Brain microvascular endothelial cell (primary cell): ENCODE measurements around the gene CCSAP.

Experiments used
- DNase-seq: peaks from one replicate; pipeline ENCODE4 v3.0.0-alpha.2; 2020
- H3K27ac ChIP-seq: fragments of 250-450 bp; sonication (Bioruptor Pico); 2 replicates; pipeline ENCODE4 v1.5.1; 2020; ENCODE audit warnings: mild to moderate bottlenecking, moderate library complexity
- H3K27me3 ChIP-seq: fragments of 250-450 bp; sonication (Bioruptor Pico); replicated peaks from 2 replicates; pipeline ENCODE4 v1.5.1; 2020; ENCODE audit warnings: mild to moderate bottlenecking
- H3K36me3 ChIP-seq: fragments of 250-450 bp; sonication (Bioruptor Pico); replicated peaks from 2 replicates; pipeline ENCODE4 v1.5.1; 2020; ENCODE audit warnings: mild to moderate bottlenecking
- H3K4me3 ChIP-seq: 2 replicates; pipeline ENCODE4 v1.5.1; 2011; ENCODE audit warnings: low read depth, mild to moderate bottlenecking, control low read depth, low read length, moderate library complexity
- in situ Hi-C: cut with HindIII; loops from 2 replicates; pipeline ENCODE4 v1.10.0; 2017; ENCODE audit warnings: low sequenced_read_pairs, low pct_ligation_motif_present
- TF ChIP-seq, protein P1 (sequence below): IDR thresholded peaks from 2 replicates; pipeline ENCODE4 v1.5.1; 2011; ENCODE audit warnings: low read depth, mild to moderate bottlenecking, moderate library complexity, low read length, control low read depth, inconsistent platforms; ENCODE audit errors: missing control alignments

The CCSAP gene

DNA sequence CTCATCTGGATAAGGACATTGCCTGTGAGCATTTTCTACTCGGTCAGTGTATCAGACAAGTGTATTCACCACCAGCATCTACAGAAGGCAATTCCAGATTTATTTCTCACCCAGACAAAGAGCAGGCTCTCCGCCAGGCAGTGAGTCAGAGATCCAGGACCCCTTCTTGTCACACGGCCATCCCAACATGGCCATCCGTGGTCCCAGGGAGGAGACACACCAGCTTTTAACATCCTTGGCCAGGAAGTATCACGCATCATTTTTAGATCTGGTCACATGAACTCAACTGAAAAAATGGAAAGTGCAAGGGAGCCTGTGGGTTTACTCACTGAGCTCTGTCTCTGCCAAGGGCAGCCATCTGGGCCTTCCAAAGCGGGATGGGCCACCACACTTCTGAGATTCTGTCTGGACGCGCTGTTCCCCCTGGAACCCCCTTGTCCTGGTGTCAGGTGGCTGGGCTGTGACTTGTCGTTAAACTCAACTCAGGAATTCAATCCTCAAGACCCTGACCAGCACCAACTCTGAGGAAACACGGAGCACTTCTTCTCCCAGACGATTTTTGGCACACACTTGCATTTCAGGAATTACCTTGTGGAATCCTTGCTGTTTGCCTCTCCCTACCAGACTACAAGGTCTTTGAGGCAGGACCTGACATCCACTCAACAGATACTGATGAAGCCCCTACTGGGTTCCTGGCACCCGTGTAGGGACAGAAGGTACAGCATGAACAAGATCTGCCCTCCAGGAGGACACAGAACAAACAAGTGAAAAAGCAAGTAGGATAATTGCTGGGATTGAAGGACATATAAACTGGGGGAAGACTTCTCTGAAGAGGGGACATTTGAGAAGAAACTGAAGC lies 21.6 kb upstream of the CCSAP start:
- Histone ChIP-seq H3K36me3 (no peaks in the 10 kb centered on the region), H3K4me3 (no peak overlapping the region), H3K27ac (no peak overlapping the region), H3K27me3 (peaks cover 2% of the 10 kb centered on the region)
- TF ChIP-seq, protein P1, sequence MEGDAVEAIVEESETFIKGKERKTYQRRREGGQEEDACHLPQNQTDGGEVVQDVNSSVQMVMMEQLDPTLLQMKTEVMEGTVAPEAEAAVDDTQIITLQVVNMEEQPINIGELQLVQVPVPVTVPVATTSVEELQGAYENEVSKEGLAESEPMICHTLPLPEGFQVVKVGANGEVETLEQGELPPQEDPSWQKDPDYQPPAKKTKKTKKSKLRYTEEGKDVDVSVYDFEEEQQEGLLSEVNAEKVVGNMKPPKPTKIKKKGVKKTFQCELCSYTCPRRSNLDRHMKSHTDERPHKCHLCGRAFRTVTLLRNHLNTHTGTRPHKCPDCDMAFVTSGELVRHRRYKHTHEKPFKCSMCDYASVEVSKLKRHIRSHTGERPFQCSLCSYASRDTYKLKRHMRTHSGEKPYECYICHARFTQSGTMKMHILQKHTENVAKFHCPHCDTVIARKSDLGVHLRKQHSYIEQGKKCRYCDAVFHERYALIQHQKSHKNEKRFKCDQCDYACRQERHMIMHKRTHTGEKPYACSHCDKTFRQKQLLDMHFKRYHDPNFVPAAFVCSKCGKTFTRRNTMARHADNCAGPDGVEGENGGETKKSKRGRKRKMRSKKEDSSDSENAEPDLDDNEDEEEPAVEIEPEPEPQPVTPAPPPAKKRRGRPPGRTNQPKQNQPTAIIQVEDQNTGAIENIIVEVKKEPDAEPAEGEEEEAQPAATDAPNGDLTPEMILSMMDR, result no peak
- in situ Hi-C loops, result no loop called here
- DNase-seq, result no peak

DNA sequence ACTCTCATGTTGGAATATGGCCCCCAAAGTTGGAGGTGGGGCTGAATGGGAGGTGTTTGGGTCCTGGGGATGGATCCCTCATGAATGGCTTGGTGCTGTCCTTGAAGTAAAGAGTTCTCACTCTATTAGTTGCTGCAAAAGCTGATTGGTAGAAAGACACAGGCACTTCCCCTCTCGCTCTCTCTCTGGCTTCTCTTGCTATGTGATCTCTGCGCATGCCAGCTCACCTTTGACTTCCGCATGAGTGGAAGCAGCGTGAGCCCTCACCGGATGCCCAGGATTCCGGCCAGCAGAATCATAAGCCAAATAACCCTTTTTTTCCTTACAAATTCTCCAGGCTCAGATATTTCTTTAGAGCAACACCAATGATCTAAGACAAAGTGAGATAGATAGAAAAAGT lies 20.9 kb upstream of the CCSAP start:
- no peak overlapping the region for H3K4me3 ChIP-seq
- H3K27ac ChIP-seq, result no peak overlapping the region
- in situ Hi-C loops, result no loop called here
- TF ChIP-seq, protein P1, result no peak
- peaks cover 2% of the 10 kb centered on the region for H3K27me3 ChIP-seq
- H3K36me3 ChIP-seq, result no peaks in the 10 kb centered on the region
- no peak for DNase-seq

DNA sequence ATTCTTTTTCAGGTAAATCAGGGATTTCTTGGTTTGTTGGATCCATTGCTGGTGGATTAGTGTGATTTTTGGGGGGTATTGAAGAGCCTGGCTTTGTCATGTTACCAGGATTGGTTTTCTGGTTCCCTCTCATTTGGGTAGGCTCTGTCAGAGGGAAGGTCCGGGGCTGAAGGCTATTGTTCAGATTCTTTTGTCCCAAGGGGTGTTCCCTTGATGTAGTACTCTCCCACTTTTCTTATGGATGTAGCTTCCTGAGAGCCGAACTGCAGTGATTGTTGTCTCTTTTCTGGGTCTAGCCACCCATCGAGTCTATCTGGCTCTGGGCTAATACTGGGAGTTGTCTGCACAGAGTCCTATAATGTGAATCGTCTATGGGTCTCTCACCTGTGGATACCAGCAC lies 17.6 kb upstream of the CCSAP start:
- Histone ChIP-seq H3K36me3 (no peaks in the 10 kb centered on the region), H3K27me3 (peaks cover 2% of the 10 kb centered on the region), H3K27ac (no peak overlapping the region), H3K4me3 (no peak overlapping the region)
- in situ Hi-C loops, result no loop called here
- TF ChIP-seq, protein P1, result no peak
- DNase-seq, result no peak

DNA sequence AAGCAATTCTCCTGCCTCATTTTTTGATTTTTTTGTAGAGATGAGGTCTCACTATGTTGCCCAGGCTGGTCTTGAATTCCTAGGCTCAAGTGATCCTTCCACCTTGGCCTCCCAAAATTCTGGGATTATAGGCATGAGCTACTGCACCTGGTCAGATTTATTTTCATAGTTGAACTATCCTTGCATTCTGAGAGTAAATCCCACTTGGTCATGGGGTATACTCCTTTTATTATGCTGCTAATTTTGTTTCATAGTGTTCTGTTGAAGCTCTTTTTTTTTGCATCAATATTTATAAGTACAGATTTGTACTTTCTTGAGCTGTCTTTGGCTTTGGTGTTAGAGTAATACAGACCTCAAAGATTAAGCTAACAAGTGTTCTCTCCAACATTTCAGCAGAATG lies 12.8 kb upstream of the CCSAP start:
- peaks cover 2% of the 10 kb centered on the region for H3K27me3 ChIP-seq
- H3K27ac ChIP-seq, result no peak overlapping the region
- no peak for DNase-seq
- H3K4me3 ChIP-seq, result no peak overlapping the region
- in situ Hi-C loops, result no loop called here
- no peaks in the 10 kb centered on the region for H3K36me3 ChIP-seq
- TF ChIP-seq, protein P1, result no peak

DNA sequence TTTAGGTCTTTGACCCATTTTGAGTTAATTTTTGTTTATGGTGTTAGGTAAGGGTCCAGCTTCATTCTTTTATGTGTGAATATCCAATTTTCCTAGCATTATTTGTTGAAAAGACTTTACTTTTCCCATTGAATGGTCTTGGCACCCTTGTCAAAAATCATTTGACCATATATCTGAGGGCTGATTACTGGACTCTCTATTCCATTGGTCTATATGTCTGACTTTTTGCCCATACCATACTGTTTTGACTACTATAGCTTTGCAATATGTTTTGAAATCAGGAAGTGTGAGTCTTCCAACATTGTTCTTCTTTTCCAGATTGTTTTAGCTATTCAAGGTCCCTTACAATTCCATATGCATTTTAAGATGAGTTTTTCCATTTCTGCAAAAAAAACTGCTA lies 11.4 kb upstream of the CCSAP start:
- TF ChIP-seq, protein P1, result no peak
- Histone ChIP-seq H3K27ac (no peak overlapping the region), H3K36me3 (no peaks in the 10 kb centered on the region), H3K4me3 (no peak overlapping the region), H3K27me3 (no peaks in the 10 kb centered on the region)
- in situ Hi-C loops, result no loop called here
- DNase-seq, result no peak

DNA sequence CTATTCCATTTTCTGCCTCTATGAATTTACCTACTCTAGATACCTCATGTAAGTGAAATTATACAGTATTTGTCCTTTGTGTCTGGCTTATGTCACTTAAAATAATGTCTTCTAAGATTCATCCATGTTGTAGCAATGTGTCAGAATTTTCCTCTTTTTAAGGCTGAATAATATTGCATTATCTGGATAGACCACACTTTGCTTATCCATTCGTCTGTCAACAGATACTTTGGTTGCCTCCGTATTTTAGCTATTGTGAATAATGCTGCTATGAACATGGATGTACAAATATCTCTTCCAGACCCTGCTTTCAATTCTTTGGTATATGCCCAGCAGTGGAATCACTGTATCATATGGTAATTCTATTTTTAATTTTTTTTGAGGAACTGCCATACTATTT lies 10.1 kb upstream of the CCSAP start:
- H3K27ac ChIP-seq, result no peak overlapping the region
- in situ Hi-C loops, result no loop called here
- DNase-seq, result no peak
- H3K27me3 ChIP-seq, result peaks cover 1% of the 10 kb centered on the region
- no peaks in the 10 kb centered on the region for H3K36me3 ChIP-seq
- H3K4me3 ChIP-seq, result no peak overlapping the region
- TF ChIP-seq, protein P1, result no peak
